ENCODE data around the gene FBXW11.
"Not testable (repeated sequence)": the region's sequence is repeated elsewhere in the genome, so short reads cannot be mapped to it uniquely, and the experiment has no call there.

FBXW11 gene

GRCh38 chr5:171980792-171981191 lies 25.6 kb downstream of the FBXW11 start:
- DNase-seq: no peak

- DNase-seq: no peak
Observed at GRCh38 chr5:171979606-171980005, 26.8 kb downstream of the FBXW11 start.

GRCh38 chr5:171978519-171978918 lies 27.9 kb downstream of the FBXW11 start:
- no peak for DNase-seq

- DNase-seq: no peak
Observed at GRCh38 chr5:171978016-171978415, 28.4 kb downstream of the FBXW11 start.

- not testable (repeated sequence) for DNase-seq
Observed at GRCh38 chr5:171977244-171977950, 29.0 kb downstream of the FBXW11 start.

GRCh38 chr5:171975877-171976667 lies 30.4 kb downstream of the FBXW11 start:
- DNase-seq: no peak

- DNase-seq: no peak
Observed at GRCh38 chr5:171975262-171975876, 31.1 kb downstream of the FBXW11 start.

- DNase-seq: no peak
Observed at GRCh38 chr5:171970826-171971225, 35.6 kb downstream of the FBXW11 start.

- no peak for DNase-seq
Observed at GRCh38 chr5:171969288-171969880, 37.1 kb downstream of the FBXW11 start.

GRCh38 chr5:171968531-171968930 lies 37.9 kb downstream of the FBXW11 start:
- DNase-seq: no peak

GRCh38 chr5:171966964-171967363 lies 39.5 kb downstream of the FBXW11 start:
- DNase-seq: no peak

GRCh38 chr5:171966270-171966669 lies 40.2 kb downstream of the FBXW11 start:
- DNase-seq: no peak

- no peak for DNase-seq
Observed at GRCh38 chr5:171965745-171966144, 40.7 kb downstream of the FBXW11 start.

GRCh38 chr5:171963416-171963815 lies 43.0 kb downstream of the FBXW11 start:
- DNase-seq: no peak

GRCh38 chr5:171961117-171961516 lies 45.3 kb downstream of the FBXW11 start:
- no peak for DNase-seq

GRCh38 chr5:171957591-171958251 lies 48.7 kb downstream of the FBXW11 start:
- no peak for DNase-seq

- no peak for DNase-seq
Observed at GRCh38 chr5:171956887-171957495, 49.4 kb downstream of the FBXW11 start.

- DNase-seq: no peak
Observed at GRCh38 chr5:171956314-171956713, 50.1 kb downstream of the FBXW11 start.

- DNase-seq: no peak
Observed at GRCh38 chr5:171955761-171956160, 50.7 kb downstream of the FBXW11 start.

- DNase-seq: no peak
Observed at GRCh38 chr5:171954721-171955120, 51.7 kb downstream of the FBXW11 start.

- DNase-seq: no peak
Observed at GRCh38 chr5:171953860-171954701, 52.4 kb downstream of the FBXW11 start.
